ENCODE results near the gene ANKS3.

The ANKS3 gene

GRCh38 chr16:4667203-4667963 lies 66.7 kb downstream of the ANKS3 start:
- Mint-ChIP-seq H3K27ac (no peak overlapping the region), H3K27me3 (no peaks in the 10 kb centered on the region), H3K4me1 (ENCODE audit: low read depth) (peaks cover 28% of the 10 kb centered on the region), H3K36me3 (ENCODE audit: low read depth) (peaks cover 25% of the 10 kb centered on the region), H3K9me3 (no peaks in the 10 kb centered on the region), H3K4me3 (no peak overlapping the region)

GRCh38 chr16:4666537-4667202 lies 67.4 kb downstream of the ANKS3 start:
- H3K4me3 Mint-ChIP-seq = no peak overlapping the region

GRCh38 chr16:4664538-4665418 lies 69.3 kb downstream of the ANKS3 start:
- peaks cover 52% of the 10 kb centered on the region for H3K4me1 Mint-ChIP-seq (ENCODE audit: low read depth)
- no peaks in the 10 kb centered on the region for H3K9me3 Mint-ChIP-seq
- H3K36me3 Mint-ChIP-seq (ENCODE audit: low read depth) = peaks cover 25% of the 10 kb centered on the region
- H3K27ac Mint-ChIP-seq = peak overlapping the region; percentile 92
- peak overlapping the region; percentile 77 for H3K4me3 Mint-ChIP-seq
- H3K27me3 Mint-ChIP-seq = no peaks in the 10 kb centered on the region

More at GRCh38 chr16:4666537-4667202, 67.4 kb downstream of the ANKS3 start:
- Mint-ChIP-seq H3K27me3 (no peaks in the 10 kb centered on the region), H3K9me3 (no peaks in the 10 kb centered on the region), H3K4me1 (ENCODE audit: low read depth) (peaks cover 33% of the 10 kb centered on the region), H3K36me3 (ENCODE audit: low read depth) (peaks cover 25% of the 10 kb centered on the region), H3K27ac (no peak overlapping the region)

GRCh38 chr16:4663777-4664465 lies 70.2 kb downstream of the ANKS3 start:
- H3K4me1 Mint-ChIP-seq (ENCODE audit: low read depth) = peaks cover 60% of the 10 kb centered on the region
- peak overlapping the region; percentile 77 for H3K4me3 Mint-ChIP-seq
- H3K9me3 Mint-ChIP-seq = no peaks in the 10 kb centered on the region
- H3K27ac Mint-ChIP-seq = peak overlapping the region; percentile 92
- H3K27me3 Mint-ChIP-seq = no peaks in the 10 kb centered on the region
- H3K36me3 Mint-ChIP-seq (ENCODE audit: low read depth) = peaks cover 20% of the 10 kb centered on the region

- peak overlapping the region; percentile 92 for H3K27ac Mint-ChIP-seq
- no peak overlapping the region for H3K4me3 Mint-ChIP-seq
- H3K36me3 Mint-ChIP-seq (ENCODE audit: low read depth) = peaks cover 20% of the 10 kb centered on the region
- no peaks in the 10 kb centered on the region for H3K9me3 Mint-ChIP-seq
- H3K27me3 Mint-ChIP-seq = no peaks in the 10 kb centered on the region
- H3K4me1 Mint-ChIP-seq (ENCODE audit: low read depth) = peaks cover 63% of the 10 kb centered on the region
These were observed 70.7 kb downstream of the ANKS3 start for GRCh38 chr16:4663465-4663776.

- H3K4me1 Mint-ChIP-seq (ENCODE audit: low read depth) = peaks cover 63% of the 10 kb centered on the region
These were observed 72.4 kb downstream of the ANKS3 start for GRCh38 chr16:4661661-4662060.

GRCh38 chr16:4660454-4661007 lies 73.5 kb downstream of the ANKS3 start:
- H3K4me1 Mint-ChIP-seq (ENCODE audit: low read depth) = peaks cover 57% of the 10 kb centered on the region
- peaks cover 15% of the 10 kb centered on the region for H3K36me3 Mint-ChIP-seq (ENCODE audit: low read depth)
- H3K27ac Mint-ChIP-seq = peak overlapping the region; percentile 76
- no peaks in the 10 kb centered on the region for H3K9me3 Mint-ChIP-seq
- no peak overlapping the region for H3K4me3 Mint-ChIP-seq
- H3K27me3 Mint-ChIP-seq = no peaks in the 10 kb centered on the region

More at GRCh38 chr16:4661661-4662060, 72.4 kb downstream of the ANKS3 start:
- Mint-ChIP-seq H3K27me3 (no peaks in the 10 kb centered on the region), H3K36me3 (ENCODE audit: low read depth) (peaks cover 14% of the 10 kb centered on the region), H3K4me3 (no peak overlapping the region), H3K9me3 (no peaks in the 10 kb centered on the region), H3K27ac (no peak overlapping the region)

GRCh38 chr16:4659363-4660353 lies 74.4 kb downstream of the ANKS3 start:
- Mint-ChIP-seq H3K9me3 (no peaks in the 10 kb centered on the region), H3K4me1 (ENCODE audit: low read depth) (peaks cover 49% of the 10 kb centered on the region), H3K27ac (peak overlapping the region; percentile 67), H3K36me3 (ENCODE audit: low read depth) (peaks cover 13% of the 10 kb centered on the region), H3K4me3 (no peak overlapping the region), H3K27me3 (no peaks in the 10 kb centered on the region)

GRCh38 chr16:4656695-4657686 lies 77.1 kb downstream of the ANKS3 start:
- H3K4me3 Mint-ChIP-seq = no peak overlapping the region
- no peak overlapping the region for H3K27ac Mint-ChIP-seq
- H3K9me3 Mint-ChIP-seq = no peaks in the 10 kb centered on the region
- no peaks in the 10 kb centered on the region for H3K27me3 Mint-ChIP-seq
- peaks cover 33% of the 10 kb centered on the region for H3K4me1 Mint-ChIP-seq (ENCODE audit: low read depth)
- peaks cover 10% of the 10 kb centered on the region for H3K36me3 Mint-ChIP-seq (ENCODE audit: low read depth)

- Mint-ChIP-seq H3K27ac (no peak overlapping the region), H3K27me3 (no peaks in the 10 kb centered on the region)
These were observed 77.8 kb downstream of the ANKS3 start for GRCh38 chr16:4656221-4656620.

GRCh38 chr16:4655801-4656200 lies 78.3 kb downstream of the ANKS3 start:
- no peak overlapping the region for H3K4me3 Mint-ChIP-seq
- H3K27me3 Mint-ChIP-seq = no peaks in the 10 kb centered on the region
- peaks cover 21% of the 10 kb centered on the region for H3K4me1 Mint-ChIP-seq (ENCODE audit: low read depth)
- peaks cover 10% of the 10 kb centered on the region for H3K36me3 Mint-ChIP-seq (ENCODE audit: low read depth)
- H3K9me3 Mint-ChIP-seq = no peaks in the 10 kb centered on the region
- H3K27ac Mint-ChIP-seq = no peak overlapping the region

More at GRCh38 chr16:4656221-4656620, 77.8 kb downstream of the ANKS3 start:
- no peaks in the 10 kb centered on the region for H3K9me3 Mint-ChIP-seq
- H3K36me3 Mint-ChIP-seq (ENCODE audit: low read depth) = peaks cover 10% of the 10 kb centered on the region
- H3K4me1 Mint-ChIP-seq (ENCODE audit: low read depth) = peaks cover 25% of the 10 kb centered on the region
- H3K4me3 Mint-ChIP-seq = no peak overlapping the region

- peaks cover 19% of the 10 kb centered on the region for H3K4me1 Mint-ChIP-seq (ENCODE audit: low read depth)
- H3K9me3 Mint-ChIP-seq = no peaks in the 10 kb centered on the region
- H3K36me3 Mint-ChIP-seq (ENCODE audit: low read depth) = peaks cover 16% of the 10 kb centered on the region
- no peak overlapping the region for H3K4me3 Mint-ChIP-seq
- no peak overlapping the region for H3K27ac Mint-ChIP-seq
- H3K27me3 Mint-ChIP-seq = no peaks in the 10 kb centered on the region
These were observed 79.0 kb downstream of the ANKS3 start for GRCh38 chr16:4654964-4655590.
